SKM-1 treated with dmso at 0.1 percent for 144 hours (cell line): ENCODE results near the gene EPX.

Source experiments
- DNase-seq: peaks from one replicate; lab custom pipeline; 2025; ENCODE audit not compliant: unreplicated experiment; lab: John Stamatoyannopoulos, UW

EPX gene

DNA sequence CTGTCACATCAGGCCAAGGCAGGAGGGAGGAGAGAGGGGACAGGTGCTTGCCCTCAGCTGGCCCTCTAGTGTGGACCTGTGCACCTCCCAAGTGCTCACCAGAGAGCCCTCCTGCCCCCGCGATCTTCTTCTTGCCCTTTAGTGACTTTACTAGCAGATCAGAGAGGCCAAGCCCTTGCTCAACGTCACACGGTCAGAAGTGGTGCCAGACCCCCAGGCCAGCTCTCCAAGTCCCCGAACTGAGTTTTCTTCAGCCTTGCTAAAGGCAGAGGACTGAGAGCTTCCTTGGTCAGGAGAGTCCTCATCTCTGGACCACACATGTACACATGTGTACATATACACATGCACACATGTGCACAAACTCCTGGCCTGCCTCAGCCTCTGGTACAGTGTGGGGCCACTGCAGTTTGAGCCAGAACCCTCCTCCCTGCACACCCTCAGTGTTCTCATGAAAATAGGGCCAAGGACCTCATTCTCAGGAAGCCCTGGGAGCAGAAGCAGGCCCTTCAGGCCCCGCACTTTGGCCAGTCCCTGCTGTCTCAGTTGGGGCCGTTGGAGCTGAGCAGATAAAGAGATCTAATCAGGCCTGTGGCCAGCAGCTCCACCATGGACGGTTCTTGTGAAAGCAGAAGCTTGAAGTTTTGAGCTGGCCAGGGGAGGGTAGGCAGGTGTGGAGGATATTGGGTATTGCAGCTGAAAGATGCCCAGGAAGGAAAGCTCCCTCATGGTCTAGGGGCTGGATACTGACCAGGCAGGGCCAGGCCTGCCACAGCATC lies 7.4 kb upstream of the EPX start:
- no peak for DNase-seq

DNA sequence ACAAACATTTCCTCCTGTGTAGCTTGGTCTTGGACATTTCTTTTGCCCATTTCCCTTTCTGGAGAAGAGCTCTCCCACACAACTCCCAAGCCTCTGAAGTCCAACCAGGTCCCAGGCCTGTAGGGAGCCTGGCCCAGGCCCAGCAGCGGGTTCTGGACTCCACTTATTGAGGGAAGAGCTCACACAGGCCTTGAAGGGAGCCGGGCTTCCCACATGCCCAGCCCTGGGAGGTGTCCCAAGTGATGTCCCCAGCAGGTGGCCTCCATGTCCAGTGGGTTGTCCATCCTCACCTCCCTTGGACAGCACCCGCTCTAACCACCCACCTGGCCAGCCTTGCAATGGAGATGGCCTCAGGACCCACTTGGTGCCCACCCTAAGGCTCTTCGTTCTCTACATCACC lies 5.9 kb upstream of the EPX start:
- DNase-seq = no peak

DNA sequence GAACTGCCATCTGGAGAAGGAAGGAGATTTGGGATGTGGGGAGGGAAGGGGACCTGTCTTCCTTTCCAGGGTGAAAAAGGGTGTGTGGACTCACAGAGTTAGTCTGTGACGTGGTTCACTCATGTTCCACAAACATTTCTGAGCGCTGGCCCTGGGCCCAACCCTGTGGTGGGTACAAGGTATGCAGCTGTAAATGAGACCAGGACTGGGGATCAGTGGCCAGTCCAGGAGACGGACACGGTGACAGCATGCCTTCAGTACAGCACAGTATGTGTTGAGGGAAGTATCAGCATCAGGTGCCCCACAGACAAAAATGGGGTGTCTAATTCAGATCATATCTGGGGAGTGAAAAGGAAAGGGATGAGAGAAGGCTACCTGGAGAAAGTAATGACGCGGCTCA lies 5.5 kb upstream of the EPX start:
- DNase-seq = no peak

DNA sequence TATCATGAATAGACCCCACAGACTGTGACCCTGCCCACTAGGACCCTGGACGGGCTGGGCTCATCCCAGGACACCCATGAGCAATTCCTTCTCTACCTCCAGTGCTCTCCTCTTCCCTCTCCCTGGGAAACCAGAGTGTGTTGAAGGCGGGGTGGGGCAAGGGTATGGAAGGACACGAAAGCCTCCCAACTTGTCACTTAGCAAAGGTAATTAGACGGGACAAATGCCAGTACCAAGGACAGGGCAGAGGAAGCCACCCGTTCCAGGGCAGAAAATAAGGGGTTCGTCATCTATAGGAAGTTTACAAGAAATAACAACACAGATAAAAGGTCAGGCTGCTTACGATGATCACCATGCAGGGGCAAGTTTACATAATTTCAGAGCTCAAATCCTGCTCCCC lies 4.9 kb upstream of the EPX start:
- no peak for DNase-seq

DNA sequence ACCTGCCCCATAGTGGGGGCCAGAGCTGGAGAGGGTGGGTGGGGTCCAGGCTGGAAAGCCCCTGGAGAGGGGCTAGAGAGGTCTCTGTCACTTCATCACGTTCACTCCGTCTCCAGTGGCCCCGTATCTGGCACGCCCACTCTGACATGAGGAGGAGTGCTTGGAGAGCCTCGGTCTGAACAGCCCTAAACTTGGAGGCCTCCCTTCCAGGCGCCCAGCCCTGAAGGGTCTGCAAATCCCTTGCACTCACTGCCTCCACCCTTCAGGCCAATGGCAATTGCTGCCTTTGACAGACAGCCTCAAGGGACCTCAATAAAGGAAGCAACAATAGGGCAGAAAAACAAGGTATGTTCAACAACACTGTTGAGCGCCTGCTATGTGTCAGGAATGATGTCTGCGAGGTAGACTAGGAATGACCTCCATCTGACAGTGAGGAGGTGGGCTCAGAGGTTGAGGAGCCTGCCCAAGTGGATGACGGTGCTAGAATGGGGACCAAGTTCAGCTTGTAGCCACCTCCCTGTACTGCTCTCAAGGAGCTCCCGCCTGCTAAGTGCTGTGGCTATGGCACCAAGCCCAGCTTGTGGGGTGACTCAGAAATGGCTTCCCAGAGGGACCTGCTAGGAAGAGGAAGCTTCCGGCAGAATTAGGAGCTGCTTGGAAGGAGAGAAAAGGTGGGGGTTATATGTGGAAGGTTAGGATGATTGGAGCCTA lies 2.9 kb upstream of the EPX start:
- no peak for DNase-seq

DNA sequence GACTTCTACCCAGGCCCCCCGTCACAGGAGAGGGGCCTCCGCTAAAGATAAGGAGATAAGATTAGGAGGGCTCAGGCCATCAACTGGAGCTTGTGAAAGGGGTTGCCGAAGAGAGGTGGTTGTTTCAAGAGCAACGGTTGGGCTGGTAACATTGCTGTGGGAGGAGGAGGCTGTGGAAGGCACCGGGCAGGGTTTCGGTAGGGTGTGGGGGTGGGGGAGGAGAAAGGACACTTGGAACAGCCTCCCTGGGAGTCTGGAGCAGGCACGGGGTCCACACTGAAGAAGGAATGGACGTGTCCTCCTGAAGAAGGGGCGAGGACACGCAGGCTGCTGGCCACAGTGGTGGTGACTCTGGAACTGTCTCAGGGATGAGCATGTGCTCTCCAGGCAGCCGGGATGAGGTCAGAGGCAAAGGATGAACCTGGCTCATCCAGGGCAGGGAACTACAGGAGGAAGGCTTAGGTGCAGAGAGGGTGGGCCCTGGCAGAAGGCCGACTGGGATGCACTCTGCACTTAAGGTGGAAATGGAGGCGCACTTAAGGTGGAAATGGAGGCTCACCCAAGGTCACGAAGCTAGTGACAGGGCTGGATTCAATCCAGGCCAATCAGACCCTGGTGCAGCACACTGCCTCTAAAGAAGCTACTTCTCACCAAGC lies 1.2 kb upstream of the EPX start:
- no peak for DNase-seq

DNA sequence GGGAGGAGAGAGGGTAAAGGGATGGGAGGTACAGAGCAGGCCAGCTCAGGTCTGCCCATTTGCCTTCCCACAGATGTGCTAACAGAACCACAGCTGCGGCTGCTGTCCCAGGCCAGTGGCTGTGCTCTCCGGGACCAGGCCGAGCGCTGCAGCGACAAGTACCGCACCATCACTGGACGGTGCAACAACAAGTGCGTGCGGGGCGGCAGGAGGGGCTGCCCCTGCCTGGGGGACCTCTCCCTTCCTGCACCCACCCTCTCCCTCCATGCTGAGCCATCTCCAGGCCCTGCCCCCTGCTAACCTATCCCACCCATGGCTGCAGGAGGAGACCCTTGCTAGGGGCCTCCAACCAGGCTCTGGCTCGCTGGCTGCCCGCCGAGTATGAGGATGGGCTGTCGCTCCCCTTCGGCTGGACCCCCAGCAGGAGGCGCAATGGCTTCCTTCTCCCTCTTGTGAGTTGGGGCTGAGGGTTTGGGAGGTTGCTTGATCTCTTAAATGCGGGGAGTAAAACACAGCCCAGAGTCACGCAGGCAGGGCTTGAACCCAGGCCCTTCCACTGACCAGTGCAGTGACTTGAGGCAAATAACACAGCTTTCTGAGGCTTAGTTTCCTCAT lies 1.2 kb downstream of the EPX start:
- no peak for DNase-seq

DNA sequence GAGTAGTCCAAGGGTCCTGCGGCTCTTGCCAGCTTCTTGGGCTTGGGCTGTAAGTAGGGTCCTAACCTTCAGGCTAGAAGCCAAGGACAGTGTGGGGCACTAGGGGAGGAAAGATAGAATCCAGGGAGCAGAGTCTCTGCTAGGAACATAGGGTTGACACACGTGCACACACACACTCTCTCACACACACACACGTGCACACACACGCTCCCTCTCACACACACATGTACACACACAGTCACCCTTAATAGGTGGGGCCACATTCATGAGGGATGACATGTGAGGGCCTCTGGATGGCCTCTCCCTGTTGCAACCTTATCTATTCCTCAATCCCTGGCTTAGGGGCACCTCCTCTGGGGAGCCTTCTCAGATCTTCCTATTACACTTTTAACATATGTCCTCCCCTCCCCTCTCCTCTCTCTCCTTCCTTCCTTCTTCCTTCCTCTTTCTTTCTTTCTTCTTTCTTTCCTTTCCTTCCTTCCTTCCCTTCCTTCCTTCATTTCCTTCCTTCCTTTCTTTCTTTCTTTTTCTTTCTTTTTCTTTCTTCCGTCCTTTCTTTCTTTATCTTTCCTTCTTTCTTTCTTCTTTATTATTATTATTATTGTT lies 3.1 kb downstream of the EPX start:
- DNase-seq = no peak

DNA sequence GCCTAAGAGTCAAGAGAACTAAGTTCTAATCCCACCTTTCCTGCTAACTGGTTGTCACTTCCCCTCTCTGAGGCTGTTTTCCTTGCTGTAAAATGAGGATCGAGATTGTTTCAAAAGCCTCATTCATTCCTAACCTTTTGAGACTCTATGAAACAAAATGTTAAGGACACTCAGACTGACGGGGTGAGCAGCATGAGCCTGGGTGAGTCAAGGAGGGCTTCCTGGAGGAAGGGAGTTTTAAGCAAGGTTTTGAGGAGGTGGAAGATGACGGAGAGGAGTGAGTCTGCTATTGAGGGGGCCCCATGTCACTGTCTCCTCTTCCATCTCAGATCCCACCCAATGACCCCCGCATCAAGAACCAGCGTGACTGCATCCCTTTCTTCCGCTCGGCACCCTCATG lies 4.1 kb downstream of the EPX start:
- no peak for DNase-seq

DNA sequence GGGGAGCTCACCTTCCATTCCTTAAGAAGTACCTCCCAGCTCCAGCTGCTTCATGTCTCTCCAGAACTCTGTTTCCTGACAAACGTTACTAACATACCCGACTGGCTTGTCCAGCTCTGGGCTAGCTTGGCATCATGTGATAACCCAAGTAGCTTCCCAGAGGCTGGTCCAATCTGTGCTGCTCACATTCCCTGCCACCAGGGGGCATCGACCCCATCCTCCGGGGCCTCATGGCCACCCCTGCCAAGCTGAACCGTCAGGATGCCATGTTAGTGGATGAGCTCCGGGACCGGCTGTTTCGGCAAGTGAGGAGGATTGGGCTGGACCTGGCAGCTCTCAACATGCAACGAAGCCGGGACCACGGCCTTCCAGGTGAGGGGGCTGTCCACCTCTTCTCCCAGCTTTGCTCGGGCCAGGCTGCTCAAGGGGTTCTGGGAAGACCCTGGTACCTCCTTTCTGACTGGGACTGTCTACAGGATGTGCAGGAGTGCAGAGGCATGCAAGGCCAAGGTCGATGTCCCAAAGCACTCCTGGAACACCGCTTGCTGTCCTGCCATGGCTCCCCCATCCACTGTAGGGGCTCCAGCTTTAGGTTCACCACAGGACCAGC lies 7.6 kb downstream of the EPX start:
- DNase-seq = peak; percentile 29

DNA sequence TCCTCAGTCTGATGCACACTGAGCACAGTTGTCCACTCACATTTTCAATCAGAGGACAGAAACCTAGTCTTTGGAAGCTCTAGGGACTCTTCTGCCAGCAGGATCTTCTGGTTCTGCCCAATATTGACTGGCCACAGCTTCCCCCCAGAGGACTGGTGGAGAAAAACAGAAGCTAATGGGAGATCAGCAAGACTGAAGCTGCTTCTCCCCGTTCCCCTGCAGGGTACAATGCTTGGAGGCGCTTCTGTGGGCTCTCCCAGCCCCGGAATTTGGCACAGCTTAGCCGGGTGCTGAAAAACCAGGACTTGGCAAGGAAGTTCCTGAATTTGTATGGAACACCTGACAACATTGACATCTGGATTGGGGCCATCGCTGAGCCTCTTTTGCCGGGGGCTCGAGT lies 10.3 kb downstream of the EPX start:
- no peak for DNase-seq

DNA sequence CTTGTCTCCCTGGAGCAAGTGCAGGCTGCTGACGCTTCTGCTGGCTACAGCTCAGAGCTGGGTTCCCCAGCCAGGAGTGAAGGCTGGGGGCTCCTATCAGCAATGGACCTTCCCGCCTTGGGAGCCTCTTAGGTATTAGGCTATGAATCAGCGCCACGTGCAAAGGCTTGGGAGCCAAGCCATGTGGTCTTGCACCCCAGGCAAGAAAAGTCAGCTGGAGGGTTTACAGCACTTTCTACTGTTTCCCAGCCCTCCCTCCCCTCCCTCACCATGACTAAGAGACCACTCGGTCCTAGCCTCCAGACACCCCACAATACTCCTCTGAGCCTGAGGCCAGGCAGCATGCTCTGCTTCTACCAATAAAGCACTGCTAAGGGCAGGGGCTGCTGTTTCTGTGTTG lies 12.3 kb downstream of the EPX start:
- DNase-seq = no peak

DNA sequence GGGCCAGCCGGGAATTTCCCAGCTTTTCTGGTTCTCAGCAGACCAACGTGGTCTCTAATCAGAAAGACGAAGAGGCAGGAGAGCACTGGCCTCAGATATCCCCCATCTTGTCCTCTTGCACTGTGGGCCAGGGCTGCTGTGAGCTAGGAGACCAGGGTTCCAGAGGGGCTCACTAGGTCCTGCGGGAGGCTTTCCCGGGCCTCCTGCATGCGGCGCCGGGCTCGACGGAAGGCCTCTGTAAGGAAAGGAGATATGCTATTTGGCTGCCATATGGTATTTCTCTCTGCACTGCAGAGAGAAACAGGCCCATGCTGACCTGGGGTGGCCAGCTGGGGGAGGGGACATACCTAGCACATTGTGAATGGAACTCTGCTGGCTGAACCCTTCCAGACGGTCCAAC lies 13.4 kb downstream of the EPX start:
- DNase-seq = no peak

DNA sequence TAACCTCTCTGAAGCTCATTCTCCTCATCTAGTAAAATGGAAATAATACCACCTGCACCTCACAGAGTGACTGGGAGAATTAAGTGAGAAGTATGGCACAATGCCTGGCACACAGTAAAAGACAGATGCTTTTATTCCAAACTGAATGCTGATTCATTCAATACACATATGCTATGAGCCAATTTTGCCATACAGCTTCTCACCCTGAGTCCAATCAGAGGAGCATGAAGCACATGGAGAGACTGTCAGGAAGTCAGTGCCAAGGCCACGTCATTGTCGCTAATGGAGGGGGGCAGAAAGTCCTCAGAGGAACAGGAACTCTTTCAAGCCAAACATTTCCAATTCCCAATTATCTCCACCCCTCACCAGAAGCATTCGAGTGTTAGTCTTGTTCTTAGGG lies 14.9 kb downstream of the EPX start:
- no peak for DNase-seq

DNA sequence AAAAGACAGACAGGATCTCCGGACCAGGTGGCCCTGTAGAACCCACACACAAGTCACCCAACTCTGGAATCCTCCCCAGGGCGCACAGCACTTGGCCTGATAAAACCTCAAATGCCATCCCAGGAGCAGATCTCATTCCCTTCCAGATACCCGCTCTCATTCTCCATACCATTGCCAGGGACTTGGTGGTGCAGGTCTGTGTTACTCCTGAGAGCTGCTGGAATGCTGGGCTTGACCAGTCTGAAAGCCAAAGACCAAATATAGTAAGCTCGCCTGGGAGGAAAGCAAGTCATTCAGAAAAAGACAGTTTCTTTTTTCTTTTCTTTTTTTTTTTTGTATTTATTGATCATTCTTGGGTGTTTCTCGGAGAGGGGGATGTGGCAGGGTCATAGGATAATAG lies 15.8 kb downstream of the EPX start:
- no peak for DNase-seq

DNA sequence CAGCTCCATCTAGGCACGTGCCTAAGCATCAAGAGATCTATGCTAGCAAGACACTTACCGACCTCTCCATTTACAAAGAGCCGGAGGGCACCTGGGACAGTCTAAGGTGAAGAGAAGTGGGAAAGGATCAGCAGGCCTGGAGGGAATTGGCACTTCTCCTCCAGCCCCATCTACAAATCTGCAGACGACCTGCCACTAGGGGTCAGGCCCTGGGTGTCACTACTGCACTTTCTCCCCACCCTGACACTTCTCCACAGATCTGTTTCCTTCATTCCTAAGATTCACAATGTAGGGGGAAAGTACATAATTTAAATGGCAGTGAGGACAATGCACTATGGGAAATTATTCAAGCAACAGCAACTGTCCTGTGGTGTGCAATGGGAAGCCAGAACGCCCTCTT lies 18.4 kb downstream of the EPX start:
- DNase-seq = peak; percentile 13

DNA sequence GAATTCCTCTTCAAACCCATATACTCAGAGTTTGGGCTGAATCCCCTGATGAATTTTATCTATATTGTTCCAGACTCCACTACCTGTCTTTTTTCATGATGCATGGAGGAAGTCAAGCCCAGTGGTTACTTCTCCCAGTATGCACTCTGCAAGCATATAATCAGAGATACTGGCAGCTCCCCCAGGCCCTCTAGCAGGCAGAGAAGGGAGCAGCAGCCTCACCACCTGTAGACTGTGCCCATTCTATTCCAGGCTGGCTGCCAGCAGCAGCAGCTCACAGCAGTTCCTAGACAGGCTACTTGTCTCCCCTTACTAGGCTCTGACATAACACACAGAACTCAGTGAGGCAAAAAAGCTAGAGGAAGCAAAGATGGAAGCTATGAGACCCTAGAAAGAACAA lies 23.2 kb downstream of the EPX start:
- DNase-seq = no peak

DNA sequence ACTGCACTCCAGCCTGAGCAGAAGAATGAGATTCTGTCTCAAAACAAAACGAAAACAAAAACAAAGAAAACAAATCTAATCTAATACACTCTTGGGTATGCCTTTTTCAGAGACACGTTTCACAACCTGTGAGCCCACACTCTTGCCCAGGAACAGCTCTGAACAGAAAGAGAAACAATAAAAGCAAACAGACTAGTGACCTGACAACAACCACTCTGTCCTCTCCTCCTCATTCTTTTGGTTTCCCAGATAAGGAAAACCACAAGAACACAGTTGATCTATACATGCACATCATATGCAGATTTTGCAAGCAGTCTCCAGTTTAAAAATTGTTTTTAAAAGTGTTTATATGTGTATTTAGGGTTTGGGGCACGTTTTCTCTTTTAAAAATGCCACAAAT lies 25.2 kb downstream of the EPX start:
- no peak for DNase-seq

DNA sequence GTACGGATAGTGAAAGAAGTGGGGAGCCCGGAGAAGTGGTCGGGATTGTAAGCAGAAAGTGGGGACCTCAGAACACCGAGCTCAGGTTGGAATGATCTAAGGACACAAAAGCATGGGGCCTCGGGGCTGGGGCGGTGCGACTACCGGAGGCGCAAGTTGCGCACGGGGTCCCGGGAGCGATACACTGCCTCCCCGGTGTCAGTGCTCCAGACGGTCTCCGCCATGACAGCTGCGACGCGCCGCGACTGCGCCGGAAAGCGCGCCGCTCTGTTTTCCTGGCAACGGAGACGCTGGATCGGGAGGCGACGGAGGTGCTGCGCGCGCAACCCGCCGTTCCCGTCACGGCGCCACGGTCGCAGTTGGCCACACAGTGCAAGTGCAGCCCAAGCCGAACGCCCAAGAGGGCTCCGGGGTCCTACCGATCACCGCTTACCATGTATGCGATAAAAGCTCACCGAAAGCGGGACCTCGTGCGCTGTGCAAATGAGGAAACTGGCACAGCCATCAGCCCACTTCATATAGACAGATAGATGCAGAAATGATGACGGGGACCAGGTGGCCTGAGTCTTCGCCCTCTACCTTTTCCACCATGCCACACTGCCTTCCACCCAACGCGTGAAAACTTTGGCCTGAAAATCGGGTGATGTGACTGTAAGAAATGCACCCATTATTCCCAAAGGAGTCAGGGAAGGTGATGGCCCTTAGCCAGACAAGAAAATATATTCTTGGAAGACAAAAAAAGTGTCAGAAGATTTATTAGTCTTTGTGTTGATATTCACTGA lies 26.7 kb downstream of the EPX start, which contains the start of gene MKS1:
Gene MKS1, minus strand, starts transcription at position 249 of the 782 bp plus-strand sequence. Its CDS starts 25 bp downstream, at position 224.
- peak; percentile 93 for DNase-seq

DNA sequence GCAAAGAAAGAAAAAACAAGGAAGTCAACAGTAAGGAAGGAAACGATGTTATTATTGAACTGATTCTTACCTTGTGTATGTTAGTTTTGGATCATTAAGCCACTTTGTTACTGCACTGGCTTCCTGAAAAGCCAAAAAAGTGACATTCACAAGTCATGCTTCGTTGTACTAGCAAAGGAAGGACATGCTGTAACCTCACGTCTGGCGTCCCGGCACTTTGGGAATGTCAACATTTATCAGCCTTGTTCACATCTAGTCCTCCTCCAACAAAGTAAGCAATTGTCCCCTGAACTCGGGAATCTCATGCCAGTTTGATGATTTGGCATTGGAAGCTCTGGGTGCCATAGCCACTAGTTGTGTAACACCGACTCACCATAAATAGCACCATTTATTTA lies 27.3 kb downstream of the EPX start:
- peak; percentile 27 for DNase-seq
